Neural progenitor cell (in vitro differentiated cells): ENCODE results near the gene CBFB.

Experiments used
- CTCF ChIP-seq: fragments of 200-600 bp; sonication (generic); IDR thresholded peaks from 2 replicates; pipeline ENCODE4 v1.5.1; 2017; ENCODE audit warnings: antibody characterized with exemption, mild to moderate bottlenecking
- EZH2phosphoT487 ChIP-seq: fragments of 200-600 bp; sonication (generic); IDR thresholded peaks from 2 replicates; pipeline ENCODE4 v1.6.1; 2017; ENCODE audit warnings: antibody characterized with exemption

GRCh38 chr16:66986559-66986958 lies 42.4 kb upstream of the CBFB start:
- TF ChIP-seq CTCF (no peak), EZH2phosphoT487 (no peak)
